PC-9 (cell line): Measurements from ENCODE around the gene MTCL3.

Experiments used
- BruUV-seq: library from RNA; stranded (reverse); fragments of 400-500 nt; replicated peaks from 2 replicates; lab custom pipeline; 2021; lab: Mats Ljungman, UMichigan
- CTCF ChIA-PET: fragments of 300-600 bp; sonication (Branson Sonifier 250); formaldehyde crosslinking; loops from one replicate; lab custom pipeline; 2022; ENCODE audit warnings: antibody characterized with exemption; lab: Charles Lee
- POLR2A ChIA-PET: fragments of 300-600 bp; sonication (Branson Sonifier 250); formaldehyde crosslinking; loops from one replicate; lab custom pipeline; 2022; ENCODE audit warnings: antibody characterized with exemption; ENCODE audit not compliant: unreplicated experiment; lab: Charles Lee
- DNase-seq, 2 experiments: peaks; one replicate each; pipeline versions ENCODE4 v3.0.0 to v3.0.0-alpha.2; 2015 to 2022; ENCODE audit warnings: mixed read lengths in 1 of 2
- H2AFZ ChIP-seq: fragments of 200-600 bp; sonication (generic); 2 replicates; pipeline ENCODE4 v1.8.1; 2017; ENCODE audit warnings: antibody characterized with exemption
- H3F3A ChIP-seq: fragments of 200-600 bp; sonication (generic); 2 replicates; pipeline ENCODE4 v1.8.1; 2017; ENCODE audit warnings: antibody characterized with exemption, mild to moderate bottlenecking, low read depth; ENCODE audit not compliant: insufficient read depth
- H3K27ac ChIP-seq: fragments of 200-600 bp; sonication (generic); 2 replicates; pipeline ENCODE4 v1.6.1; 2016; ENCODE audit warnings: mixed run types
- H3K27me3 ChIP-seq: fragments of 200-600 bp; sonication (generic); 2 replicates; pipeline ENCODE4 v1.6.1; 2016; ENCODE audit warnings: low read depth, mixed run types; ENCODE audit not compliant: insufficient read depth
- H3K36me3 ChIP-seq: fragments of 200-600 bp; sonication (generic); 2 replicates; pipeline ENCODE4 v1.6.1; 2016; ENCODE audit warnings: low read depth, mixed run types
- H3K4me1 ChIP-seq: fragments of 200-600 bp; sonication (generic); replicated peaks from 2 replicates; pipeline ENCODE4 v1.6.1; 2016; ENCODE audit warnings: mixed run types; ENCODE audit not compliant: insufficient read depth
- H3K4me2 ChIP-seq: fragments of 200-600 bp; sonication (generic); 2 replicates; pipeline ENCODE4 v1.6.1; 2017; ENCODE audit warnings: mixed run types
- H3K4me3 ChIP-seq: fragments of 200-600 bp; sonication (generic); 2 replicates; pipeline ENCODE4 v1.6.1; 2016; ENCODE audit warnings: mixed run types
- H3K79me2 ChIP-seq: fragments of 200-600 bp; sonication (generic); 2 replicates; pipeline ENCODE4 v1.6.1; 2017; ENCODE audit warnings: low read depth, mixed run types
- H3K9me2 ChIP-seq: fragments of 200-600 bp; sonication (generic); 2 replicates; pipeline ENCODE4 v1.8.1; 2017; ENCODE audit warnings: mild to moderate bottlenecking; ENCODE audit not compliant: insufficient read depth
- H3K9me3 ChIP-seq: fragments of 200-600 bp; sonication (generic); 2 replicates; pipeline ENCODE4 v1.8.1; 2016; ENCODE audit warnings: low read depth; ENCODE audit not compliant: insufficient read depth
- H4K20me1 ChIP-seq: fragments of 200-600 bp; sonication (generic); 2 replicates; pipeline ENCODE4 v1.8.1; 2017; ENCODE audit not compliant: insufficient read depth
- EZH2 ChIP-seq: fragments of 200-600 bp; sonication (generic); IDR thresholded peaks from 2 replicates; pipeline ENCODE4 v1.8.0; 2017; ENCODE audit warnings: antibody characterized with exemption, low read depth
- intact Hi-C: fragments of 100-400 bp; cut with micrococcal nuclease; formaldehyde crosslinking; loops from one replicate; pipeline ENCODE4 v1.10.0; 2022; ENCODE audit not compliant: unreplicated experiment
- TF ChIP-seq, protein P1 (sequence below): fragments of 200-600 bp; sonication (generic); conservative IDR thresholded peaks from 2 replicates; pipeline ENCODE4 v1.6.1; 2017; ENCODE audit warnings: mixed run types, antibody characterized with exemption, mild to moderate bottlenecking, moderate library complexity

Gene MTCL3

DNA sequence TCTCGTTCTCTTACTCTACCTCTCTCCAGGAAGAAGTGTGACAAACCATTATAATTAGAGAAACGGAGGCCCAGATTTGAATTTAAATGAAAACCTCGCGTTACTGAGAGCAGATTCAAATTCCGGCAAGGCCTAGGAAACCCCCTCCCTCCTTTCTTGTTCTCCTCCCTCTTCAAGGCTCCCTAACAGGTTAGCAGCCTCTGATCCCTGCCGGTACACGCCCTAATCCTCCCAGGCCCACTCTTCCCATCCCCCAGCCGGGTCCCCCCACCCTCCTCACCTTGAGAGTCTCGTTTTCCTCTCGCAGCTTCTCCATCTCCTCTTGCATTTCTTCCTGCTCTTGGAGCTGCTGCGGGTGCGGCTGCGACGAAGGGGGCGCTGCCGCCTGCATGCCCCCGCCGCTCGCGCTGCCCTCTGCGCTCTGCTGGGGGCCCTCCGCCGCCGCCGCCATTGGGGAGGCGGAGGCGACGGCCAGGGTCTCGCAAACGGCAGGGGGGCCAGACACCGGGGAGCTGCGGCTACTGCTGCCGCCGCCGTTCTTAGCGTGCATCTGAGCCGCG lies 3.8 kb downstream of the MTCL3 start:
- H3K9me2 ChIP-seq, result no peaks in the 10 kb centered on the region
- 0 out of 2 replicates have a peak, but pooled peaks cover 11% of the 10 kb centered on the region for H3F3A ChIP-seq
- no TSS peak for BruUV-seq
- no peak for TF ChIP-seq EZH2
- TF ChIP-seq, protein P1, sequence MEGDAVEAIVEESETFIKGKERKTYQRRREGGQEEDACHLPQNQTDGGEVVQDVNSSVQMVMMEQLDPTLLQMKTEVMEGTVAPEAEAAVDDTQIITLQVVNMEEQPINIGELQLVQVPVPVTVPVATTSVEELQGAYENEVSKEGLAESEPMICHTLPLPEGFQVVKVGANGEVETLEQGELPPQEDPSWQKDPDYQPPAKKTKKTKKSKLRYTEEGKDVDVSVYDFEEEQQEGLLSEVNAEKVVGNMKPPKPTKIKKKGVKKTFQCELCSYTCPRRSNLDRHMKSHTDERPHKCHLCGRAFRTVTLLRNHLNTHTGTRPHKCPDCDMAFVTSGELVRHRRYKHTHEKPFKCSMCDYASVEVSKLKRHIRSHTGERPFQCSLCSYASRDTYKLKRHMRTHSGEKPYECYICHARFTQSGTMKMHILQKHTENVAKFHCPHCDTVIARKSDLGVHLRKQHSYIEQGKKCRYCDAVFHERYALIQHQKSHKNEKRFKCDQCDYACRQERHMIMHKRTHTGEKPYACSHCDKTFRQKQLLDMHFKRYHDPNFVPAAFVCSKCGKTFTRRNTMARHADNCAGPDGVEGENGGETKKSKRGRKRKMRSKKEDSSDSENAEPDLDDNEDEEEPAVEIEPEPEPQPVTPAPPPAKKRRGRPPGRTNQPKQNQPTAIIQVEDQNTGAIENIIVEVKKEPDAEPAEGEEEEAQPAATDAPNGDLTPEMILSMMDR, result no peak; the same call in 1 of the 2 replicates
- ChIA-PET POLR2A (interaction anchor here (0.6 kb wide), 1 partner anchor 912 kb away, joined by 4 read pairs; no protein-coding TSS in a partner anchor), CTCF (interaction anchor here (0.6 to 0.7 kb wide), 3 partner anchors 23 to 191 kb away, joined by 3 to 11 read pairs (median 8); no protein-coding TSS in a partner anchor)
- no peaks in the 10 kb centered on the region for H3K9me3 ChIP-seq
- no peaks in the 10 kb centered on the region for H3K36me3 ChIP-seq
- peak in 1 of 2 experiments; percentile 5 for DNase-seq
- peak overlapping the region; percentile 94 for H3K4me2 ChIP-seq
- H3K79me2 ChIP-seq, result no peaks in the 10 kb centered on the region
- H3K4me3 ChIP-seq, result peak overlapping the region; percentile 70
- H3K27me3 ChIP-seq, result peaks cover 6% of the 10 kb centered on the region; the same call in 1 of the 2 replicates
- H3K27ac ChIP-seq, result no peak overlapping the region
- intact Hi-C loops, result loop anchor here (5.0 kb wide), 2 partner anchors 33 to 48 kb away; no protein-coding TSS in a partner anchor
- no peaks in the 10 kb centered on the region for H4K20me1 ChIP-seq
- peak overlapping the region; percentile 88 for H2AFZ ChIP-seq
- H3K4me1 ChIP-seq, result peaks cover 9% of the 10 kb centered on the region; the same call in 1 of the 2 replicates

DNA sequence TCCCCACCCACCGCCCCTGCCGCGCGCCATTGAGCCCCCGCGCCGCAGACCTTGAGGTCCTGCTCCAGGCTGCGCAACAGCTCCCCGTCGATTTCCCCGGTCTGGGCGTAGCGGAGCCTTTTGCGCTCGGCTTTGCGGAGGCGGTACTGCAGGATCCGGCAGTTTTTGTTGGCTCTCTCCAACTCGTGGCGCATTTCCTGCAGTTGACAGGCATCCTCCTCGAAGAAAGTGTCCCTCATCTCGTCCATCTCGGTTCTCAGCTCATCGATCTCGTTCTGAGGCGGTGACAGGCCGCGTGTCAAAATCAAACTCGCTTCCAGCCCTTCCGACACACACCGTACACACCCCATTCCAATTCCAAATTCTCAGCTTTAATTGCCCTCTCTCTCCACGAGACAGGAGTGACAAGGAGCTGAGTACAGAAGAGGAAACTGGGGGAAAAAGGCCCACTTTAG lies 4.3 kb downstream of the MTCL3 start:
- peaks cover 9% of the 10 kb centered on the region; the same call in 1 of the 2 replicates for H3K4me1 ChIP-seq
- ChIA-PET CTCF (no interaction called here), POLR2A (no interaction called here)
- no TSS peak for BruUV-seq
- H4K20me1 ChIP-seq, result no peaks in the 10 kb centered on the region
- no peaks in the 10 kb centered on the region for H3K9me2 ChIP-seq
- peak overlapping the region; percentile 88 for H2AFZ ChIP-seq
- peak overlapping the region; percentile 70 for H3K4me3 ChIP-seq
- no peaks in the 10 kb centered on the region for H3K36me3 ChIP-seq
- TF ChIP-seq, protein P1, result no peak
- TF ChIP-seq EZH2, result no peak
- H3K27me3 ChIP-seq, result peaks cover 6% of the 10 kb centered on the region; the same call in 1 of the 2 replicates
- peak in 1 of 2 experiments; percentile 12 for DNase-seq
- H3K4me2 ChIP-seq, result peak overlapping the region; percentile 94
- no peaks in the 10 kb centered on the region for H3K9me3 ChIP-seq
- intact Hi-C loops, result loop anchor here (5.0 kb wide), 2 partner anchors 32 to 47 kb away; no protein-coding TSS in a partner anchor
- H3K27ac ChIP-seq, result no peak overlapping the region
- H3F3A ChIP-seq, result 0 out of 2 replicates have a peak, but pooled peaks cover 11% of the 10 kb centered on the region
- no peaks in the 10 kb centered on the region for H3K79me2 ChIP-seq

DNA sequence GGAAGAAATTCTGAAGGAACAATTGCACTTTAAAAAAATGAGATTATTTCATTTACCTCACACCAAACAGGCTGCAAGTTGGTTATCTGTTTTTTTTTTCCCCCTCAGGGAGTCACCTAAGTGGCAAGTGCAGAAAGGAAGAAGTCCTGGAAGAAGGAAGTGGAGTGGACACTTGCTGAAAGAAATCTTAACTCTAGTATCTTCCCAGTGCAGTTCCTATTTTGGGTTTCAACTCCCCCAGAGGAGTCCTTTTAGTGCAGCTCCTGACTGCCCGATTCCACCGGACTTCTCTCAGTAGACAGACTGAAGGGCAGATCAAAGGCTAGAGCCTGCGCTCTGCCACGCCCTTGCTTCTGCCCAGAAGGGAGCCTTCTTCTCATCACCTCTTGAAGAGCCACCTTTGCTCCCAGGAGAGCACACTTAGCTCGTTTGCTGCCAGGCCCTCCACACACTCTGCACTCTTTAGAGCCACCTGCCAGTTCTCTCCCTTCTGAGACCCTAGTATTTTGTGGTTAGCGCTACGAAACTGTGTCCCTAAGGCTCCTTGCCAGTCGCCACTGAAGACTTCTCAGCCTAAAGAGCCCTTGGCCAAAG lies 4.9 kb downstream of the MTCL3 start:
- no peak for TF ChIP-seq EZH2
- TF ChIP-seq, protein P1, result no peak
- H3K9me2 ChIP-seq, result no peaks in the 10 kb centered on the region
- CTCF ChIA-PET, result no interaction called here

More for the DNA sequence above, 4.9 kb downstream of the MTCL3 start:
- H4K20me1 ChIP-seq, result no peaks in the 10 kb centered on the region
- intact Hi-C loops, result no loop called here
- peak overlapping the region; percentile 94 for H3K4me2 ChIP-seq
- POLR2A ChIA-PET, result no interaction called here
- no peak for DNase-seq
- no TSS peak for BruUV-seq
- no peaks in the 10 kb centered on the region for H3K9me3 ChIP-seq
- peak overlapping the region; percentile 70; the same call in 1 of the 2 replicates for H3K4me3 ChIP-seq
- no peaks in the 10 kb centered on the region for H3K79me2 ChIP-seq
- H3K27ac ChIP-seq, result no peak overlapping the region
- H2AFZ ChIP-seq, result peak overlapping the region; percentile 88
- H3F3A ChIP-seq, result 0 out of 2 replicates have a peak, but pooled peaks cover 11% of the 10 kb centered on the region
- peaks cover 6% of the 10 kb centered on the region; the same call in 1 of the 2 replicates for H3K27me3 ChIP-seq
- H3K36me3 ChIP-seq, result no peaks in the 10 kb centered on the region
- peaks cover 9% of the 10 kb centered on the region; the same call in 1 of the 2 replicates for H3K4me1 ChIP-seq
